HCT116 (cell line): Measurements from ENCODE around the gene ACY1. TPM values are rescaled to one million over a fixed set of nuclear protein-coding genes. Genes with fewer than 3 reads are reported as not detected.

Experiments
- ATAC-seq: fragments of 200-7000 bp; cut with Tn5 transposase; 2 replicates; pipeline ENCODE4 v1.9.1; 2020; ENCODE audit warnings: mild to moderate bottlenecking, moderate library complexity
- BruUV-seq: library from RNA; stranded (reverse); fragments of 400-500 nt; replicated peaks from 2 replicates; lab custom pipeline; 2021; lab: Mats Ljungman, UMichigan
- CTCF ChIA-PET: fragments of 300-600 bp; sonication (Branson Sonifier 250); formaldehyde crosslinking; loops from one replicate; lab custom pipeline; 2021; ENCODE audit warnings: antibody characterized with exemption; lab: Charles Lee
- POLR2A ChIA-PET: fragments of 300-600, 350-600 bp; sonication (Branson Sonifier 250); formaldehyde crosslinking; loops from one replicate; lab custom pipeline; 2021; ENCODE audit warnings: antibody characterized with exemption; lab: Charles Lee
- RAD21 ChIA-PET, 2 experiments: fragments of 300-600 bp; sonication (Branson Sonifier 250); formaldehyde crosslinking; loops; one replicate each; lab custom pipeline; 2023; ENCODE audit warnings: low total read pairs in 2 of 2; ENCODE audit not compliant: uncharacterized antibody in 2 of 2, unreplicated experiment in 2 of 2, low non-redundant PET in 1 of 2; lab: Charles Lee
- DNase-seq: peaks from one replicate; pipeline ENCODE4 v3.0.0-alpha.2; 2010; ENCODE audit warnings: low read depth, low spot score
- H2AFZ ChIP-seq: fragments of 200-600 bp; shearing (Covaris generic), sonication (generic); 2 replicates; pipeline ENCODE4 v1.6.1; 2017; ENCODE audit warnings: low read depth, mixed run types, mixed read lengths, antibody characterized with exemption, low read length; ENCODE audit not compliant: poor library complexity, severe bottlenecking
- H3K27ac ChIP-seq: 2 replicates; pipeline ENCODE4 v1.5.1; 2012; ENCODE audit warnings: low read depth, low read length
- H3K27me3 ChIP-seq: fragments of 200-600 bp; sonication (generic); 2 replicates; pipeline ENCODE4 v1.6.1; 2016; ENCODE audit warnings: mixed run types, low read length, mixed read lengths; ENCODE audit not compliant: insufficient read depth
- H3K36me3 ChIP-seq, 2 experiments: fragments of 200-500 bp in 1 of 2; fragments of 200-600 bp in 1 of 2; sonication (Bioruptor generic) in 1 of 2; sonication (generic) in 1 of 2; 2 replicates each; pipeline versions ENCODE4 v1.5.1 to v1.6.1; 2014 to 2016; ENCODE audit warnings: low read length in 2 of 2, inconsistent platforms in 1 of 2, mixed read lengths in 1 of 2, mixed run types in 1 of 2; ENCODE audit not compliant: insufficient read depth in 2 of 2, control insufficient read depth in 1 of 2
- H3K4me1 ChIP-seq, 2 experiments: fragments of 200-600 bp in 1 of 2; sonication (generic) in 1 of 2; 2 replicates each; pipeline versions ENCODE4 v1.5.1 to v1.6.1; 2012 to 2017; ENCODE audit warnings: low read length in 2 of 2, inconsistent platforms in 1 of 2, mild to moderate bottlenecking in 1 of 2, mixed read lengths in 1 of 2, mixed run types in 1 of 2, moderate library complexity in 1 of 2; ENCODE audit not compliant: insufficient read depth in 2 of 2, control insufficient read depth in 1 of 2
- H3K4me2 ChIP-seq: fragments of 200-600 bp; sonication (generic); 2 replicates; pipeline ENCODE4 v1.6.1; 2017; ENCODE audit warnings: mixed run types, low read length, mixed read lengths
- H3K4me3 ChIP-seq, 2 experiments: fragments of 200-600 bp in 1 of 2; sonication (generic) in 1 of 2; replicated peaks in 1 of 2; 2 replicates each; pipeline ENCODE4 v1.5.1; 2011 to 2016; ENCODE audit warnings: low read length in 2 of 2, control low read depth in 1 of 2, low read depth in 1 of 2, mild to moderate bottlenecking in 1 of 2, mixed read lengths in 1 of 2, mixed run types in 1 of 2
- H3K79me2 ChIP-seq: fragments of 200-600 bp; sonication (generic); 2 replicates; pipeline ENCODE4 v1.6.1; 2017; ENCODE audit warnings: mild to moderate bottlenecking, mixed run types, low read length, moderate library complexity, mixed read lengths; ENCODE audit not compliant: insufficient read depth
- H3K9ac ChIP-seq: fragments of 200-600 bp; sonication (generic); 2 replicates; pipeline ENCODE4 v1.6.1; 2016; ENCODE audit warnings: low read length, mixed read lengths
- H3K9me2 ChIP-seq: fragments of 200-600 bp; sonication (generic), shearing (Covaris generic); 2 replicates; pipeline ENCODE4 v1.6.1; 2017; ENCODE audit warnings: mixed run types, mild to moderate bottlenecking, moderate library complexity; ENCODE audit not compliant: insufficient read depth
- H3K9me3 ChIP-seq, 2 experiments: fragments of 200-500 bp in 1 of 2; fragments of 200-600 bp in 1 of 2; sonication (Bioruptor generic) in 1 of 2; sonication (generic) in 1 of 2; 2 replicates each; pipeline ENCODE4 v1.6.1; 2014 to 2017; ENCODE audit warnings: low read length in 2 of 2, mixed read lengths in 2 of 2, inconsistent platforms in 1 of 2, low read depth in 1 of 2, mild to moderate bottlenecking in 1 of 2, mixed run types in 1 of 2, moderate library complexity in 1 of 2; ENCODE audit not compliant: control insufficient read depth in 1 of 2, insufficient read depth in 1 of 2
- H4K20me1 ChIP-seq: fragments of 200-600 bp; sonication (generic), shearing (Covaris generic); 2 replicates; pipeline ENCODE4 v1.6.1; 2017; ENCODE audit warnings: mixed run types, mild to moderate bottlenecking, moderate library complexity; ENCODE audit not compliant: insufficient read depth
- CBX3 ChIP-seq: IDR thresholded peaks from 2 replicates; pipeline ENCODE4 v1.6.1; 2012; ENCODE audit warnings: low read depth
- CEBPB ChIP-seq: IDR thresholded peaks from 2 replicates; pipeline ENCODE4 v1.6.1; 2012; ENCODE audit warnings: low read depth
- SP1 ChIP-seq: IDR thresholded peaks from 2 replicates; pipeline ENCODE4 v1.6.1; 2012; ENCODE audit warnings: low read depth
- SRF ChIP-seq: IDR thresholded peaks from 2 replicates; pipeline ENCODE4 v1.6.1; 2012; ENCODE audit warnings: low read depth
- ZFX ChIP-seq: fragments of 450-650 bp; IDR thresholded peaks from 2 replicates; pipeline ENCODE4 v1.6.1; 2017
- intact Hi-C: fragments of 100-400 bp; cut with micrococcal nuclease; formaldehyde crosslinking; loops from 2 replicates; pipeline ENCODE4 v1.10.0; 2022
- total RNA-seq: library from RNA; stranded (reverse); gene quantifications from one replicate; pipeline ENCODE4 v1.2.1, GENCODE V29; 2021; ENCODE audit not compliant: unreplicated experiment
- TF ChIP-seq, protein P1 (sequence below): IDR thresholded peaks from 2 replicates; pipeline ENCODE4 v1.6.1; 2012
- TF ChIP-seq, protein P2 (sequence below), 3 experiments: fragments of 200-600 bp in 1 of 3; sonication (generic) in 1 of 3; IDR thresholded peaks in 2 of 3; conservative IDR thresholded peaks in 1 of 3; 2 replicates each; pipeline ENCODE4 v1.5.1; 2012 to 2017; ENCODE audit warnings: low read depth in 2 of 3, low read length in 2 of 3, antibody characterized with exemption in 1 of 3, borderline replicate concordance in 1 of 3, control low read depth in 1 of 3, mild to moderate bottlenecking in 1 of 3, mixed read lengths in 1 of 3, mixed run types in 1 of 3, moderate library complexity in 1 of 3; ENCODE audit not compliant: insufficient read depth in 1 of 3

The ACY1 gene
- total RNA-seq, 1 experiment from 2014 or later = 73.2 TPM

DNA sequence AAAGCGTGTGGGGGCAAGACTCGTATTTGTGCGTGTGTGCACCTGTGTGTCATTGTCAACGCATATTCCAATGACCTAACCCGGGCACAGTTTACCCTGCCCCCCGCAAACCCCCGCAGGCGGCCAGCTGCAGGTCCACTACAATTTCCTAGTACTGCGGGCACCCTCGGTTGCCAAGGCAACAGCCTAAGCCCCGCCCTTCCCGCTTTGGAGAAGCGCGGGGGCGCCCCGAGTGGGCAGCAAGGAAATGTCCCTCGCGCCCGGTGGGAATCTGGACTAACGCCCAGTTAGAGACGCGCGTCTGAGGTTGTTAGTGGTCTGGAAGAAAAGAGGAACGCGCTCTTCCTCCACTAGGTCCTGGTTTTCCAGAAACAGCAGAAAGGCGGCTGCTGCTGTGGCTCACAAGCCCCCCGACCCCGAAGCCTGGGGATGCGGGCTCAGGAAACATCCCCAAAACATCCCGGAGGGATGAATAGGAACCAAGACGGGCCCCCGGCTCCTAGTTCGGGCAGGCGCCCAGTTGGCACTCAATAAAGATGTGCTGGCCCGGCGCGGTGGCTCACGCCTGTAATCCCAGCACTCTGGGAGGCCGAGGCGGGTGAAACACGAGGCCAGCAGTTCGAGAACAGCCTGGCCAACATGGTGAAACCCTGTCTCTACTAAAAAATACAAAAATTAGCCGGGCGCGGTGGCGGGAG lies 7.3 kb upstream of the ACY1 start:
- peak overlapping the region; percentile 93 to 99 for H3K4me3 ChIP-seq
- TSS peak; percentile 78 for BruUV-seq
- CTCF ChIA-PET = interaction anchor here (1.5 kb wide), 1 partner anchor 15 kb away, joined by 3 read pairs; no protein-coding TSS in a partner anchor

More for the DNA sequence above, 7.3 kb upstream of the ACY1 start:
- H4K20me1 ChIP-seq = no peaks in the 10 kb centered on the region
- no peak for DNase-seq
- ChIA-PET POLR2A (interaction anchor here (1.0 to 1.4 kb wide), 2 partner anchors 33 to 34 kb away, joined by 3 to 4 read pairs; partner anchors contain the start of genes PARP3 and RRP9), RAD21 (interaction anchor here in 1 of 2 experiments (0.9 kb wide), 1 partner anchor 33 kb away, joined by 4 read pairs; no protein-coding TSS in a partner anchor)
- H3K9ac ChIP-seq = peak overlapping the region; percentile 100
- no peak overlapping the region for H2AFZ ChIP-seq
- no peaks in the 10 kb centered on the region for H3K9me3 ChIP-seq
- peaks cover 17 to 37% of the 10 kb centered on the region in 2 experiments for H3K4me1 ChIP-seq
- peak overlapping the region; percentile 91 for H3K4me2 ChIP-seq
- H3K79me2 ChIP-seq = peaks cover 32% of the 10 kb centered on the region
- no peak for TF ChIP-seq ZFX
- TF ChIP-seq, protein P1, sequence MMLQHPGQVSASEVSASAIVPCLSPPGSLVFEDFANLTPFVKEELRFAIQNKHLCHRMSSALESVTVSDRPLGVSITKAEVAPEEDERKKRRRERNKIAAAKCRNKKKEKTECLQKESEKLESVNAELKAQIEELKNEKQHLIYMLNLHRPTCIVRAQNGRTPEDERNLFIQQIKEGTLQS = no peak
- no peak for TF ChIP-seq SP1
- TF ChIP-seq SRF = no peak
- TF ChIP-seq CBX3 = no peak
- TF ChIP-seq, protein P2, sequence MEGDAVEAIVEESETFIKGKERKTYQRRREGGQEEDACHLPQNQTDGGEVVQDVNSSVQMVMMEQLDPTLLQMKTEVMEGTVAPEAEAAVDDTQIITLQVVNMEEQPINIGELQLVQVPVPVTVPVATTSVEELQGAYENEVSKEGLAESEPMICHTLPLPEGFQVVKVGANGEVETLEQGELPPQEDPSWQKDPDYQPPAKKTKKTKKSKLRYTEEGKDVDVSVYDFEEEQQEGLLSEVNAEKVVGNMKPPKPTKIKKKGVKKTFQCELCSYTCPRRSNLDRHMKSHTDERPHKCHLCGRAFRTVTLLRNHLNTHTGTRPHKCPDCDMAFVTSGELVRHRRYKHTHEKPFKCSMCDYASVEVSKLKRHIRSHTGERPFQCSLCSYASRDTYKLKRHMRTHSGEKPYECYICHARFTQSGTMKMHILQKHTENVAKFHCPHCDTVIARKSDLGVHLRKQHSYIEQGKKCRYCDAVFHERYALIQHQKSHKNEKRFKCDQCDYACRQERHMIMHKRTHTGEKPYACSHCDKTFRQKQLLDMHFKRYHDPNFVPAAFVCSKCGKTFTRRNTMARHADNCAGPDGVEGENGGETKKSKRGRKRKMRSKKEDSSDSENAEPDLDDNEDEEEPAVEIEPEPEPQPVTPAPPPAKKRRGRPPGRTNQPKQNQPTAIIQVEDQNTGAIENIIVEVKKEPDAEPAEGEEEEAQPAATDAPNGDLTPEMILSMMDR (IDR thresholded peaks at IDR 0.05 in 2 of 3, conservative IDR thresholded peaks at IDR 0.05 in 1 of 3; ENCODE audit: borderline replicate concordance in 1 of 3, insufficient read depth in 1 of 3, low read depth in 2 of 3, low read length in 2 of 3) = peak in 1 of 3 experiments; percentile 24; a peak in 2 of 6 replicates
- TF ChIP-seq CEBPB = no peak
- intact Hi-C loops = no loop called here
- peaks cover 3 to 8% of the 10 kb centered on the region in 2 experiments; a peak in 2 of 4 replicates for H3K36me3 ChIP-seq
- no peak overlapping the region; the same call in 1 of the 2 replicates for H3K27ac ChIP-seq
- no peaks in the 10 kb centered on the region for H3K9me2 ChIP-seq
- H3K27me3 ChIP-seq = no peaks in the 10 kb centered on the region
- peak; percentile 16; the same call in 1 of the 2 replicates for ATAC-seq
